LNCaP clone FGC (cell line): Measurements from ENCODE around the gene C1QB.

Experiments
- DNase-seq: peaks from one replicate; pipeline ENCODE4 v3.0.0-alpha.2; 2011; ENCODE audit warnings: low read depth
- H3K4me3 ChIP-seq: 2 replicates; pipeline ENCODE4 v1.5.1; 2011; ENCODE audit warnings: mild to moderate bottlenecking, low read depth, low read length, control low read depth
- CTCF ChIP-seq: IDR thresholded peaks from 2 replicates; pipeline ENCODE4 v1.5.1; 2012; ENCODE audit warnings: mild to moderate bottlenecking; ENCODE audit not compliant: control insufficient read depth, insufficient read depth; ENCODE audit errors: extremely low read depth

The C1QB gene

DNA sequence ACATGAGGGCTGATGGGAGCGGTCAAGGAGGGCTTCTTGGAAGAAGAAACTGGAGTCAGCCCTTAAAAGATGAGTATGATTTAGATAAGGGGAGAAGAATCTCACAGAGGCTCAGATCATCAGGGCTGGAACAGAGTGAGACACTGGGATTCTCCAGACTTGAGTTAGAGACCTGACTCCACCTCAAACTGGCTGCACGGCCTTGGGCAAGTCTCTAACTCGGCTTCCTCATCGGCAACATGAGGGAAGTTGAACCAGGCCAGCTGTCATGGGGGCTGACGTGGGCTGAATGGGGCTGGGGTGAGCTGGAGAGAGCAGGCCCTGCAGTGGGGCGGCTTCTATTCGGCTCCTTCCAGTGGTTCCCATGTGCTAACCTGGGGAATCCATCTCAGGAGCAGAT is 7.1 kb upstream of the C1QB start:
- H3K4me3 ChIP-seq = no peak overlapping the region
- TF ChIP-seq CTCF = no peak
- DNase-seq = no peak

DNA sequence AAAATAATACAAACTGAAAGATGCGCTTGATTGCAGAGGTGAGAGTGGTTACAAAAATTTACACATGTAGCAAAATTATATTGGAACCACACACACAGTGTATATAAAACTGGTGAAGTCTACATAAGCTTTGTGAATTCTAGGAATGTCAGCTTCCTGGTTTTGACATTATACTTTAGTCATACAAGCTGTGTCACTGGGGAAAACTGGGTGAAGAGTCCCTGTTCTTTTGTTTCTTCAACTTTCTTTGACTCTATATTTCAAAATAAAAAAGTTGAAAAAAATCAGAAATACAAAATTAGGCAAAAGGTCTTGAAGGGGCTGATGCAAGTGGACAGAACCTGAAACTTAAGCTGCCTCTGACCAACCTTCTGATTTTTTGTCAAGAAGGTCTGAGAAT is 6.7 kb upstream of the C1QB start:
- H3K4me3 ChIP-seq = no peak overlapping the region
- no peak for DNase-seq
- no peak for TF ChIP-seq CTCF

- TF ChIP-seq CTCF = no peak
- H3K4me3 ChIP-seq = no peak overlapping the region
These were observed 2.8 kb upstream of the C1QB start for GRCh38 chr1:22650089-22650693.

GRCh38 chr1:22651941-22652856 is 837 bp upstream of the C1QB start:
- DNase-seq = no peak
- TF ChIP-seq CTCF = no peak

More at GRCh38 chr1:22650089-22650693, 2.8 kb upstream of the C1QB start:
- no peak for DNase-seq

DNA sequence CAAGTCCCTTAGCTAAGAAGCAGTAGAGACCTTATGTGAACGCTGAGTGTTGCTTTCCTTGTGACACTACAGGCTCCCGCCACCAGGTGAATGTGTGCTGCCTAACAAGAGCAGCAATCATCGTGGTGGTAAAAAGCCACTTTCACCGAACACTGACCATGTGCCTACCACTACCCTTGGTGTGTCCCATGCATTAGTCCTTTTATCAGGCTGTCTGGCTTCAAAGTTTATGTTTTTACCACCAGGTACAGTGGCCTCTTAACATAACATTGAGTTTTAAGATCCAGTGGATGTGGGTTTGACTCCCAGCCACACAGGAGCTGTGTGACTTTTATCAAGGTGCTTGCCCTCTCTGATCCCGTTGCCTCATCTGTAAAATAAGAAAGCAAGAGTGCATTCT is 1.7 kb downstream of the C1QB start:
- no peak for TF ChIP-seq CTCF
- no peak for DNase-seq
- no peak overlapping the region for H3K4me3 ChIP-seq

More at GRCh38 chr1:22651941-22652856, 837 bp upstream of the C1QB start:
- no peak overlapping the region for H3K4me3 ChIP-seq

DNA sequence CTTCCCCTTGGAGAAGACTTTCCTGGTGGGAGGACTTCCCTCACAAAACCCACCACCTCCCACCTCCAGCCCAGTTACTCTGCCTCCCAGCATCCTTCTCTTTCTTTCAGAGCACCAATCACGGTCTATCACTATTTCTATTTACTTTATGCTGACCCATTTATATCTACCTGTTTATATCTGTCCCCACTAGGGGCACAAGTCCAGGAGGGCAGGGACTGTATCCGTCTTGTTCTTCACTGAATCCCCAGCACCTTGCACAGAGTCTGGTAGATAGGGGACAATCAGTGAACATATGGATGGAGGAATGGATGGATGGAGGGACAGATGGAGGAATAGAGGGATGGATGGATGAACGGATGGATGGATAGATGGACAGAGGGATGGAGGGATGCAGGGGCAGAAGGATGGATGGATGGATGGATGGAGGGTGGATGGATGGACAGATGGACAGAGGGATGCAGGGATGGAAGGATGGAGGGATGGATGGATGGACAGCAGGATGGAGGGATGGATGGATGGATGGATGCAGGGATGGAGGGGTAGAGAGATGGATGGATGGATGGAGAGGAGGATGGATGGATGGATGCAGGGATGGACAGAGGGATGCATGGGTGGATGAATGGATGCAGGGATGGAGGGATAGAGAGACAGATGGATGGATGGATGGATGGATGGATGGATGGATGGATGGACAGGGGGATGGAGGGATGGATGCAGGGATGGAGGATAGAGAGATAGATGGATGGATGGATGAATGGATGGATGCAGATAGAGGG is 5.5 kb downstream of the C1QB start:
- no peak for TF ChIP-seq CTCF
- no peak for DNase-seq
- H3K4me3 ChIP-seq = no peak overlapping the region
